Left forelimb (tissue), 1 donor: ENCODE measurements around the gene WDFY4.

Experiments
- DNase-seq: peaks from one replicate; pipeline ENCODE4 v3.0.0-alpha.2; 2018; ENCODE audit warnings: low spot score

WDFY4 gene

GRCh38 chr10:48690791-48691660 lies 6.4 kb downstream of the WDFY4 start:
- DNase-seq: no peak

- DNase-seq: no peak
Observed at GRCh38 chr10:48691812-48692528, 7.3 kb downstream of the WDFY4 start.

- DNase-seq: no peak
Observed at GRCh38 chr10:48692748-48693147, 8.1 kb downstream of the WDFY4 start.

GRCh38 chr10:48693206-48693605 lies 8.5 kb downstream of the WDFY4 start:
- no peak for DNase-seq

- DNase-seq: no peak
Observed at GRCh38 chr10:48694371-48695030, 9.8 kb downstream of the WDFY4 start.

GRCh38 chr10:48695636-48696534 lies 11.2 kb downstream of the WDFY4 start:
- DNase-seq: no peak

- no peak for DNase-seq
Observed at GRCh38 chr10:48696535-48696873, 11.8 kb downstream of the WDFY4 start.

GRCh38 chr10:48697091-48697490 lies 12.4 kb downstream of the WDFY4 start:
- DNase-seq: no peak

DNA sequence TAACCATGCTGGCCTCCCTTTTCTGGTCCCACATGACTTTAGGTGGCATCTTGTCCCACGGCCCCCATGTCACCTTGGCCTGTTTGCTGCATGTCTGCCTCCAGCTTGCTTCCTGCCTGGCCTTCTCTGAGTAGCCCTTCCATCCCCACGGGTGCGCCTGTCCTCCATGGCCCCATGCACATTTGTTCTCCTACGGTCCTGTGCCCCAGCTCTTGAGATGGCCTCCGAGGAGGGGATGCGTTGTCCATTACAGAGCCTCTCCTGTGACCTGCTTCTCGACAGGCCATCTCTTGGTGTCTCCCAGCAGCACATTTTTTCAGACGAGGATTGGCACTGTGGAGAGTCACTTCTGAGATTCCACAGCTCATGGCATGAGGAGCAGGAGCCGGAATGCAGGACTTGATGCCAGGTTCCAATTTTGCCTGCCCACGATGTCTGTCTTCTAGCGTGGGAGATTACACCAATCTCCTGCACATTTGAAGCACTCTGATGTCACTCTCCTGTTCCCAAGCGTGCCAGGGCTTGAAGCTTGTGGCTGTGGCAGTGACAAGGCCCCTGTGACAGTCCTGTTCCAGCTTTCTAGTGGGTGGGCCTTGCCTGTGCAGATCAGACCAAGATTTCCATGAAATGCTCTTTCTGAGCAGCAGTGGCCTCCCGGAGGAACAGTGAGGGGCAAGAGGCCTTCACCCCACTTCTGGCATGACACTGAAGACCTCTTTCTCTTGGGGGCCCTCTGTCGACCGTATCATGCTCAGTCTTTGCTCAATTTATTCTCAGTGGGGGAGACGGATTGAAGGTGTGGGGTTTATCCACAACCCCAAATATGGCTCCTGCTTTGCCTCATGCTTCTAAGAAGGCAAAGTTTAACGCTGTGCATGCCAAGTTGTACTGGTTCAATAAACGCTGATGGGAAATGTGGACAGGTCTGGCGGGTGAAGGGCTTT lies 13.4 kb downstream of the WDFY4 start:
- no peak for DNase-seq

DNA sequence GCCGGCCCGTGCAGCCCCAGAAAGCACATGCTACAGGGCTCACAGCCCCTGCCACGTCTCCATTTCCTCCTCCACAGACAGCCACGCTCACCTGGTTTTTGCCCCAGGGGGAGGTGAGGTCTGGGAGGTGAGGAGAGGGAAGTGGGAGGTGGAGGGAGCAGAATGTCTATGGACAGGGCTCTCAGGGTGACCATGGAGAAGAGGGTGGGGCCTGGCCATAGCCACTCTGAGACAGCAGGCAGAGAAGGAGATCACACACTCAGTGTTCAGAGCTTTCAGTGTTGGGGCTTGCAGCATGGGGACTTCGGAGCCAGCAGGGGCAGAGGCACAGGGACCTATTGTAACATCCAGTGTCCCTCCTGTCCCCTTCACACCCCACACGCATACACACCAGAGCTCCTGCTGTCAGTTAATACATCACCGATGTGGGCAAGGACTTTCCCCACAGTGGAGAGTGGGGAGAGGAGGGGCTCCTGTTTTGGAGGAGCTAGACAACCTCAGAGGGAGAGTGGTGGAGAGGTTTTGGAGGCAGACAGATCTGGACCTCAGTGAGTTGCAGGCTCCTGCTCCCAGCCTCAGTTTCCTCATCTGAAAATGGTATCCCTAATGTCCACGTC lies 14.4 kb downstream of the WDFY4 start:
- no peak for DNase-seq

- no peak for DNase-seq
Observed at GRCh38 chr10:48700071-48700470, 15.4 kb downstream of the WDFY4 start.

DNA sequence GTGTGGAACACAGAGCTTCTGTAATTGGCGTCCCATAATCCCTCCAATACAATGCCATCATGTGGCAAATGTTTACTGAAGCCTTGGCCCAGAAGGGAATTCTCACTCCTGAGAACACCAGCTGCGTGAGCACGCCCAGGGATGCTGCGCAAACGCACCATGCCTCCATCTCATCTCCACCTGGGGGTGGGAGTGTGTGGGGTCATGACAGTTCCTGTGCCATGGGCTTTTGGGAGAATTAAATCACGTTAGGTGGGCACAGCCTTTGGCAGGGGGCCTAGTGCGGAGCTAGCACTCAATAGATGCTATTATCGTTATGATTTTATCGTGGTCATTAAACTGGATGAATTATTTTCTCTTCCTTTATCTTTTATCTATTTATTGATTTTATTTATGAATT lies 15.8 kb downstream of the WDFY4 start:
- no peak for DNase-seq

- no peak for DNase-seq
Observed at GRCh38 chr10:48701139-48701901, 16.6 kb downstream of the WDFY4 start.

DNA sequence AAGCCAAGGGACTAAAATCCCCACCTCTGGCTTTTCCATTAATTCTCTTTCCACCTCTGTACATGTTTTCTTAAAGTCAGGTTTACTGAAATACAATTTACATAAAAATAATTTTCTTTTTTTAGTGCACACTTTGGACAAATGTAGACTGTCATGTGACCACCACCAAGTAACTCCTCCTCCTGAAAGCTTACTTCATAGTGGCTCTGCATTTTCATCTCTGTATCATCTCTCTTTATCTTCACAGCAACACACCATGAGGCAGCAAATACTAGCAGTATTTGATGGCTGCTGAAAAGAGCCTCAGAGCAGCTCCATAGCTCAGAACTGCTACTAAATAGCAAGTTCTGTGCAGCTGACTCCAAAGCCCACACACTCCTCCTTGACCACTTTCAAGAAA lies 17.3 kb downstream of the WDFY4 start:
- DNase-seq: no peak

GRCh38 chr10:48703531-48704122 lies 19.0 kb downstream of the WDFY4 start:
- DNase-seq: no peak

- no peak for DNase-seq
Observed at GRCh38 chr10:48704156-48704555, 19.5 kb downstream of the WDFY4 start.

DNA sequence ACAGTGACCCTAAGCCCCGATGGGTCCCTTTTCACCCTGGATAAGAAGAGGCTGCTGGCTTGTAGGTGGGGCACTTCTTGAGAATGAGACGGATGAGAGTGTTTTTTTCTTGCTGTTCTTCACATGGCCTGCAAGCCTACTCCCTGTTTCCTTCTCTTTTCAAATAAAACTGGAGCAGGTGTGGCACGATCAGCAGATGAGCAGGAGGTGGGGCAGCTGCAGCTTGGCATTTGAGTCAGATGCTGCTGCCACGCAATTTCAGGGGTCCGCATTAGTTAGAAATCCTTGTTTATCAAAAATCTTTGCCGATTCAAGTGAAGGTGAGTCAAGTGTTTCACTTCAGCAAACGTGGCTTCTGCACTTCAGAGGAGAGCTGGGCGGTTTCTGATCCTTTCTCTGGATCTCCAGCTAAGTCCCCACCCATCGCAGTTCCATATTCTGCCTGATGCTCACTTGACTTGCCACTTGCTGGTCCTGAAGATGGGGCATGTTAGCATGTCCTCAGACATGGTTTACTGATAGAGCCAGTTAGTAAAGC lies 20.8 kb downstream of the WDFY4 start:
- DNase-seq: no peak

DNA sequence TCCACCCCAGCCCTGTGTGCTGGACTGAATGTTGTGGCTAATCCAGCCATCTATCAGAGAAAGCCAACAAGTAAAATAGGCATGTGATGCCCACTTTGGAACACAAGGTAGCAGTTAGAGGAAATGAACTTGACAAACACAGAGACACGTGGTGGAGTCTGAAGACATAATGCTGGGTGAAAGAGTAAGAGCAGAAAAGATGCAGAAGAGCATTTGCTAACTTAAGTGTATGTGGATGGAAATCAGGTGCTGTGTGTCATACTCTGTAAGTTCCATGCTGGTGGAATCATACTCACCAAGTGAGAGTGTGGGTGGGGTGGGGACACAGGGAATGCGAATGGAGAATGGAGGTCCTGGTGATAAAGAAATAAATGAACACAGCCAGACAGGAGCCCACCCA lies 22.8 kb downstream of the WDFY4 start:
- DNase-seq: no peak

DNA sequence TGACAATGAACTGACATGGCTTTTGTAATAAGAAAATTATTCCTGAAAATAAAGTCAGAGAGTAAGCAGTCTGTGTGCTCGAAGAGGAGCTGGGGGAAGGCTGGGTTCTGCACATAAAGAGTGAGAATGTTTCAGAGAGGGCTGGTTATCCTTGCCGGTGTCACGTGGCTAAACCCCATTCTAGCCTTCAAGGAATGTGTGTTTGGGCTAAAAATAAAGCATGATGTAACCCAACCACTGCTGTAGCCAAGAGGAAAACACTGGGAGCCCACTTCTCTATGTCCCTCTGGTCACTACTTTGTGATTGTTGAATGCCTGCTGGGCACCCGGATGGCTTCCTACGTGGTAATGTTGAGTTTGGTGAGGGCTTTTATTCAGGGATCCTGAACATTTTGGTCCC lies 23.5 kb downstream of the WDFY4 start:
- DNase-seq: no peak
